Neural cell (in vitro differentiated cells): Measurements from ENCODE around the gene RPS15. TPM values are rescaled to one million over a fixed set of nuclear protein-coding genes. Genes with fewer than 3 reads are reported as not detected.

ENCODE experiments used
- H2AFZ ChIP-seq: fragments of 200-600, 300-800 bp; sonication (generic), shearing (Covaris generic); 2 replicates; pipeline ENCODE4 v1.6.0; 2014; ENCODE audit warnings: low read depth, mild to moderate bottlenecking, antibody characterized with exemption, low read length, moderate library complexity
- H3F3A ChIP-seq: fragments of 200-600 bp; shearing (Covaris generic); 2 replicates; pipeline ENCODE4 v1.6.1; 2016; ENCODE audit warnings: mild to moderate bottlenecking, moderate library complexity, mixed read lengths, antibody characterized with exemption, low read length; ENCODE audit not compliant: insufficient read depth, poor library complexity, severe bottlenecking
- H3K27ac ChIP-seq: fragments of 200-600, 300-800 bp; sonication (generic), shearing (Covaris generic); 2 replicates; pipeline ENCODE4 v1.5.1; 2014; ENCODE audit warnings: mild to moderate bottlenecking, low read length, moderate library complexity
- H3K27me3 ChIP-seq: fragments of 300-800, 200-600 bp; sonication (generic), shearing (Covaris generic); 2 replicates; pipeline ENCODE4 v1.6.0; 2014; ENCODE audit warnings: mild to moderate bottlenecking, low read depth, low read length, moderate library complexity; ENCODE audit not compliant: insufficient read depth
- H3K36me3 ChIP-seq: fragments of 300-800, 200-600 bp; sonication (generic), shearing (Covaris generic); 2 replicates; pipeline ENCODE4 v1.5.1; 2014; ENCODE audit warnings: mild to moderate bottlenecking, antibody characterized with exemption, low read length, moderate library complexity; ENCODE audit not compliant: insufficient read depth
- H3K4me2 ChIP-seq: fragments of 300-800, 200-600 bp; sonication (generic), shearing (Covaris generic); 2 replicates; pipeline ENCODE4 v1.6.0; 2014; ENCODE audit warnings: mild to moderate bottlenecking, low read length
- H3K4me3 ChIP-seq: fragments of 300-800, 200-600 bp; sonication (generic), shearing (Covaris generic); 2 replicates; pipeline ENCODE4 v1.5.1; 2014; ENCODE audit warnings: mild to moderate bottlenecking, low read length, moderate library complexity
- H3K79me2 ChIP-seq: fragments of 200-600 bp; shearing (Covaris generic); replicated peaks from 2 replicates; pipeline ENCODE4 v1.6.0; 2014; ENCODE audit warnings: mild to moderate bottlenecking, low read length, moderate library complexity; ENCODE audit not compliant: insufficient read depth
- H3K9ac ChIP-seq: fragments of 300-800, 200-600 bp; sonication (generic), shearing (Covaris generic); 2 replicates; pipeline ENCODE4 v1.6.1; 2016; ENCODE audit warnings: mild to moderate bottlenecking, low read length, mixed read lengths
- H3K9me2 ChIP-seq: fragments of 200-600 bp; shearing (Covaris generic); 2 replicates; pipeline ENCODE4 v1.6.1; 2016; ENCODE audit warnings: mild to moderate bottlenecking, low read length, mixed read lengths; ENCODE audit not compliant: insufficient read depth
- H3K9me3 ChIP-seq: fragments of 200-600, 300-800 bp; sonication (generic), shearing (Covaris generic); 2 replicates; pipeline ENCODE4 v1.6.1; 2016; ENCODE audit warnings: mild to moderate bottlenecking, mixed run types, low read length, moderate library complexity, mixed read lengths
- H4K20me1 ChIP-seq: fragments of 200-600 bp; shearing (Covaris generic); 2 replicates; pipeline ENCODE4 v1.6.1; 2016; ENCODE audit warnings: mild to moderate bottlenecking, mixed run types; ENCODE audit not compliant: insufficient read depth
- EP300 ChIP-seq: fragments of 450-650 bp; conservative IDR thresholded peaks from 2 replicates; pipeline ENCODE4 v1.6.1; 2014; ENCODE audit warnings: antibody characterized with exemption, mild to moderate bottlenecking, moderate library complexity; ENCODE audit not compliant: poor library complexity, severe bottlenecking
- EZH2 ChIP-seq: fragments of 200-600, 300-800 bp; shearing (Covaris generic), sonication (generic); IDR thresholded peaks from 2 replicates; pipeline ENCODE4 v1.6.1; 2014; ENCODE audit warnings: antibody characterized with exemption, low read length, borderline replicate concordance, mild to moderate bottlenecking; ENCODE audit not compliant: insufficient read depth, poor library complexity, severe bottlenecking
- MXI1 ChIP-seq: fragments of 450-650 bp; conservative IDR thresholded peaks from 2 replicates; pipeline ENCODE4 v1.6.1; 2014; ENCODE audit warnings: antibody characterized with exemption, mild to moderate bottlenecking; ENCODE audit not compliant: poor library complexity, severe bottlenecking
- POLR2AphosphoS5 ChIP-seq: IDR thresholded peaks from 2 replicates; pipeline ENCODE4 v1.6.1; 2012
- RAD21 ChIP-seq: fragments of 450-650 bp; conservative IDR thresholded peaks from 2 replicates; pipeline ENCODE4 v1.6.1; 2014; ENCODE audit warnings: antibody characterized with exemption, mild to moderate bottlenecking, moderate library complexity
- SMC3 ChIP-seq: fragments of 450-650 bp; conservative IDR thresholded peaks from 2 replicates; pipeline ENCODE4 v1.6.1; 2014; ENCODE audit warnings: antibody characterized with exemption, mild to moderate bottlenecking, moderate library complexity; ENCODE audit not compliant: poor library complexity
- TAF1 ChIP-seq: IDR thresholded peaks from 2 replicates; pipeline ENCODE4 v1.6.1; 2012; ENCODE audit warnings: low read depth
- polyA plus RNA-seq: library from polyadenylated mRNA; depleted of rRNA; stranded (reverse); fragments of >200 nt; gene quantifications from 2 replicates; pipeline ENCODE4 v1.2.3, GENCODE V29; 2014
- TF ChIP-seq, protein P1 (sequence below): fragments of 450-650 bp; IDR thresholded peaks from 2 replicates; pipeline ENCODE4 v1.5.1; 2014; ENCODE audit warnings: antibody characterized with exemption, mild to moderate bottlenecking, moderate library complexity; ENCODE audit not compliant: poor library complexity, severe bottlenecking
- TF ChIP-seq, protein P2 (sequence below): IDR thresholded peaks from 2 replicates; pipeline ENCODE4 v1.6.1; 2012; ENCODE audit warnings: borderline replicate concordance

The RPS15 gene
- polyA plus RNA-seq, 1 donor from 2014 or later: 591 TPM

DNA sequence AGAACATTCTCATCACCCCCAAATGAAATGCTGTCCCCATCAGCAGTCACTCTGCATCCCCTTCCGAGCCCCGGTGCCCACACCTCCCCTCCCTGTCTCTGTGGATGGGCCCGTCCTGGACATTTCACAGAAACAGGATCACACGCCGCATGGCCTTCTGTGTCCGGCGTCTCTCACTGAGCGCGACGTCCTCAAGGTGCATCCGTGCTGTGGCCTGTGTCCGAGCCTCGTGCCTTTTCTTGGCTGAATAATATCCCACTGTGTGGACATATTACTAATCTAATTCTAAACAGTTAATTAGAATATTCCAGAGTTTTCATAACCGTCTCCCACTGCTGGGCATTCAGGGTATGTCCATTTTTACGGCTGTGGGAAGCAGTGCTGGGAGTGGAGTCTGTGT, 45.8 kb upstream of the RPS15 start:
- Histone ChIP-seq H3K36me3 (no peaks in the 10 kb centered on the region), H3K4me2 (no peak overlapping the region), H3K27ac (no peak overlapping the region), H3K9me3 (no peaks in the 10 kb centered on the region), H3K79me2 (no peaks in the 10 kb centered on the region), H3K27me3 (no peaks in the 10 kb centered on the region), H4K20me1 (no peaks in the 10 kb centered on the region), H3K9me2 (no peaks in the 10 kb centered on the region), H2AFZ (no peak overlapping the region), H3K4me3 (no peak overlapping the region), H3F3A (no peaks in the 10 kb centered on the region), H3K9ac (no peak overlapping the region)
- TF ChIP-seq SMC3 (no peak), EP300 (no peak), EZH2 (no peak), RAD21 (no peak), POLR2AphosphoS5 (no peak), MXI1 (no peak), TAF1 (no peak)
- TF ChIP-seq, protein P1, sequence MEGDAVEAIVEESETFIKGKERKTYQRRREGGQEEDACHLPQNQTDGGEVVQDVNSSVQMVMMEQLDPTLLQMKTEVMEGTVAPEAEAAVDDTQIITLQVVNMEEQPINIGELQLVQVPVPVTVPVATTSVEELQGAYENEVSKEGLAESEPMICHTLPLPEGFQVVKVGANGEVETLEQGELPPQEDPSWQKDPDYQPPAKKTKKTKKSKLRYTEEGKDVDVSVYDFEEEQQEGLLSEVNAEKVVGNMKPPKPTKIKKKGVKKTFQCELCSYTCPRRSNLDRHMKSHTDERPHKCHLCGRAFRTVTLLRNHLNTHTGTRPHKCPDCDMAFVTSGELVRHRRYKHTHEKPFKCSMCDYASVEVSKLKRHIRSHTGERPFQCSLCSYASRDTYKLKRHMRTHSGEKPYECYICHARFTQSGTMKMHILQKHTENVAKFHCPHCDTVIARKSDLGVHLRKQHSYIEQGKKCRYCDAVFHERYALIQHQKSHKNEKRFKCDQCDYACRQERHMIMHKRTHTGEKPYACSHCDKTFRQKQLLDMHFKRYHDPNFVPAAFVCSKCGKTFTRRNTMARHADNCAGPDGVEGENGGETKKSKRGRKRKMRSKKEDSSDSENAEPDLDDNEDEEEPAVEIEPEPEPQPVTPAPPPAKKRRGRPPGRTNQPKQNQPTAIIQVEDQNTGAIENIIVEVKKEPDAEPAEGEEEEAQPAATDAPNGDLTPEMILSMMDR: no peak
- TF ChIP-seq, protein P2, sequence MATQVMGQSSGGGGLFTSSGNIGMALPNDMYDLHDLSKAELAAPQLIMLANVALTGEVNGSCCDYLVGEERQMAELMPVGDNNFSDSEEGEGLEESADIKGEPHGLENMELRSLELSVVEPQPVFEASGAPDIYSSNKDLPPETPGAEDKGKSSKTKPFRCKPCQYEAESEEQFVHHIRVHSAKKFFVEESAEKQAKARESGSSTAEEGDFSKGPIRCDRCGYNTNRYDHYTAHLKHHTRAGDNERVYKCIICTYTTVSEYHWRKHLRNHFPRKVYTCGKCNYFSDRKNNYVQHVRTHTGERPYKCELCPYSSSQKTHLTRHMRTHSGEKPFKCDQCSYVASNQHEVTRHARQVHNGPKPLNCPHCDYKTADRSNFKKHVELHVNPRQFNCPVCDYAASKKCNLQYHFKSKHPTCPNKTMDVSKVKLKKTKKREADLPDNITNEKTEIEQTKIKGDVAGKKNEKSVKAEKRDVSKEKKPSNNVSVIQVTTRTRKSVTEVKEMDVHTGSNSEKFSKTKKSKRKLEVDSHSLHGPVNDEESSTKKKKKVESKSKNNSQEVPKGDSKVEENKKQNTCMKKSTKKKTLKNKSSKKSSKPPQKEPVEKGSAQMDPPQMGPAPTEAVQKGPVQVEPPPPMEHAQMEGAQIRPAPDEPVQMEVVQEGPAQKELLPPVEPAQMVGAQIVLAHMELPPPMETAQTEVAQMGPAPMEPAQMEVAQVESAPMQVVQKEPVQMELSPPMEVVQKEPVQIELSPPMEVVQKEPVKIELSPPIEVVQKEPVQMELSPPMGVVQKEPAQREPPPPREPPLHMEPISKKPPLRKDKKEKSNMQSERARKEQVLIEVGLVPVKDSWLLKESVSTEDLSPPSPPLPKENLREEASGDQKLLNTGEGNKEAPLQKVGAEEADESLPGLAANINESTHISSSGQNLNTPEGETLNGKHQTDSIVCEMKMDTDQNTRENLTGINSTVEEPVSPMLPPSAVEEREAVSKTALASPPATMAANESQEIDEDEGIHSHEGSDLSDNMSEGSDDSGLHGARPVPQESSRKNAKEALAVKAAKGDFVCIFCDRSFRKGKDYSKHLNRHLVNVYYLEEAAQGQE: no peak

DNA sequence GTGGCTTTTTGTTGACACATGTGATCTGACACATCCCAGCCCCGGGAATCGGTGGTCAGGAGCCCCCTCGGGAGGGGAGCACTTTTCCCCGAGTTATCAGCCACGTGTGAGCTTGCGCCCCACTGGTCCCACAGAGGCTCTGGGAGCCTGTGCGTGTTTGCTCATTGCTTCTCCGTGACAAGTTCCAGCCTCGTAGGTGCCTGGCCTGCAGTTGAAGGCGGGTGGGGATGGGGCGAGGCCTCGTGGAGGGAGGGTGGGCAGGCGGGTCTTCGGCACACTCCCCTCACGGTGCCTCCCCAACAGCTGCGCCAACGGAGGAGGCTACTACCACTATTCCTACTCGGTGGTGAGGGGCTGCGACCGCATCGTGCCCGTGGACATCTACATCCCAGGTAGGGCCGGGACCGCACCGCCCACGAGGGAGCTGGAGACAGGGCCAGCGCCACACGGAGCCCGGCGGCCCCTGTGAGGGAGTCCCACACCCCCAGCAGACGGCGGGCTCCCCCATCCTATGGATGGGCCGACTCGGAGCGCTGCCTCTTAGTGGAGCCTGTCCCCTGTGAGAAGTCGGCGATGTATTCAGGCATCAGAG, 45.2 kb upstream of the RPS15 start:
- H2AFZ ChIP-seq: no peak overlapping the region
- H3K36me3 ChIP-seq: no peaks in the 10 kb centered on the region
- no peak overlapping the region for H3K27ac ChIP-seq
- H3K9me2 ChIP-seq: no peaks in the 10 kb centered on the region
- no peaks in the 10 kb centered on the region for H3F3A ChIP-seq
- H4K20me1 ChIP-seq: no peaks in the 10 kb centered on the region
- TF ChIP-seq EZH2 (no peak), EP300 (no peak), SMC3 (no peak), MXI1 (no peak), RAD21 (no peak), TAF1 (no peak), POLR2AphosphoS5 (no peak)
- TF ChIP-seq, protein P1: no peak
- TF ChIP-seq, protein P2: no peak
- no peak overlapping the region for H3K4me2 ChIP-seq
- no peak overlapping the region for H3K4me3 ChIP-seq
- H3K9ac ChIP-seq: no peak overlapping the region
- H3K79me2 ChIP-seq: no peaks in the 10 kb centered on the region
- no peaks in the 10 kb centered on the region for H3K27me3 ChIP-seq
- H3K9me3 ChIP-seq: no peaks in the 10 kb centered on the region
